ENCODE results near the gene CTR9.

The CTR9 gene

DNA sequence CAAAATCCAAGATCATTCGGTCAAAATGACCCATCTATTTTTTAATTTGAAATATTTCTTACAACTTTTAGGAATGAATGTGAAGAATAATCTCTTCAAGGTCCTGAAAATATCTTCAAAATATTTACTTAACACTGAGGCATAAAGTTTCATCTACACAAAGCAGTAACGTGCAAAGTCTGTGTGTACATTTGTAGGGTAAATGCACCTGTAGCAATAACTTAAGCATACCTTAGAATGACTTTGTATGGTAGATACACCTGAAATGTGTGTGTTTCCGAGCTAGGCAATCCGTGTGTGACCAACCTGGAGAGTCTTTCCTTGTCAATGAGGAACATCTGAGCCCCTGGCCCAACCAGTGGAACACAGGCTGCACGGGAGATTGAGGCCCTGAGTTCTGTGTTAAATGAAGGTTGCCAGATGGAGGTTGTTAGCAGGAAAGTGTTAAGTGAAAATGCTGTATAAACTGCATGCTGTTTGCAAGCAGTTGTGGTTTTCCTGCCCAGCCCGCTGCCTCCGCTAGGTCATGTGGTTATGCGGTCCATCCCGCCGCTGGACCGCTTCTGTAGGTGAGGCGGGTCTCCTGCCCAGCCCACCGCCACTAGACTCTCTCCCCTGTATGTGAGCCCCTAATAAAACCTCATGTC, 7.6 kb upstream of the CTR9 start:
- no peak for DNase-seq

DNA sequence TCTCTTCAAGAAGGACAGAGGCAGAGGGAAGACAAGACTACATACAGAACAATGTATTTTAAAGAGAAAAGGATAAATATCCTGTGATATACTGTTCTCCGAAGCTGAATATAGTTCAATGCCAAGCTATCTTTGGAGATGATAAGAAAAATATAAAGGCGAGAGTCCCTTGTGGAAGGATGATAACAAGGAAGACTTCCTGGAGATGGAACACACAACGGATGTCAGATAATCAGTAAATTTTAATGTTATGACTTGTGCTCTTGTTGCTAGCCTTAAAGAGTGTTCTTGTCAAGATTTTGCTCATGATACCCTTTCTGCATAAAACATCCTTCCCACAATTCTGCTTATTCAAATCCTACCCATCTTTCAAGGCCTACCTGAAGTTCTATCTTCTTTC, 6.8 kb upstream of the CTR9 start:
- DNase-seq: no peak

DNA sequence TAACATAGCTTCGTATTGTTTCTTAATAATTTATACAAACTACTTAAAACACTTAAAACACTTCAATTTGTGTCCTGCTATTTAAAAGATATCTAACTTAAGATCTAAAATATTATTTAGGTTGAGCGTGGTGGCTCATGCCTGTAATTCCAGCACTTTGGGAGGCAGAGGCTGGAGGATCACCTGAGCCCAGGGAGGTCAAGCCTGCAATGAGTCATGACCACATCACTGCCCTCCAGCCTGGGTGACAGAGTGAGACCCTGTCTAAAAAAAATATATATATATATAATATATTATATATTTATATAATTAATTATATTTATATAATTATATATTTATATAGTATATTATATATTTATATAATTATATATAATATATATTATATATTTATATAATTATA, 4.2 kb upstream of the CTR9 start:
- no peak for DNase-seq

DNA sequence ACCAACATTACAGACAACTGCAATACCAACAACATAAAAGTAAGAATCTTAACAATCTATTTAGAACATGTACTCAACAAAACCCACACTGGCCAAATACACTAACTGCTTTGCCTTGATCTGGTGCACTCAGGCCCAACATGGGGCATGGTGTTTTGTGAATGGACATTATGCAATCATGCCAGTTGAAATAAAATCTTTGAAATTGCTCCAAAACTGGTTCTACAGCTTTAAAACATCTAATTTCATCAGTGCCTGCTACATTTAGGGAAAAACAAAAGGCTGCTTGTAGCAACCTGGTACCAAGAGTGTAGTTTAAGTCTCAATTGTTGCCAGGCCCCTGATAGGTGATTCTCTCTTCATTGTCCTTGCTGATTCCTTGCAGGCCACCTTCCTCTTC, 3.3 kb upstream of the CTR9 start:
- no peak for DNase-seq

DNA sequence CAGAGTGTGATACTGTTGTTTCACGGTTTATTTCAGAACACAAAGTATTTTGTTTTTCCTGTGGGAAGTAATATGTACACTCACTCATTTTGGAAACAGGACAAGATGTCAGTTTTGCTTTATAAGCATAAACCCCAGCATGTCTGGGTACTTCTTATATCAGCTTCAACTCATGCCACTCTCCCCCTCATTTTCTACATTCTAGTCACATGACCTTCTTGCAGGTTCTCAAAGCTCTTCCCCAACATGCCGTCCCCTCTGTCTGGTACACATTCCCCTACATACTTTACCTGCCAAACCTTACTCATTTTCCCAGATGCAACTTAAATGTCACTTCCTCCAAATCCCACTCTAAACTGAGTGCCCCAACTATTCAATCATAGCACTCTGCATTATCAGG, 1.6 kb upstream of the CTR9 start:
- DNase-seq: no peak

DNA sequence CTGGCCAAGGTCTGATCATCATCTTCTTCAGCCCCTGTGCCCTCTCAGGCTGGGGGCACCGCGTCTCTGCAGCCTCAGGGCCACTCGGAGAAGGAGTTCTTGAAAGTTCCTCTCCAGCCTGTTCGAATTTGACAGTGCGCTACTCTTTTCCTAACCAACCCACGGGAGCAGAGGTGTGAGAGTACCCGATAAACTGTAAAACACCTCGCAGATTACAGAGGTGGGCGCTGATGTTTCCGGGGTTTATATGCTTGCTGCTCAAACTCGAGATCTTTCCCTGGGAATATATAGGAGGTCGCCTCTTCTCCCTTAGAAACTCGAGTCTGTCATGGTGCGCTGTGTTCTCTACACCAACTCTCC, 515 bp downstream of the CTR9 start:
- no peak for DNase-seq

DNA sequence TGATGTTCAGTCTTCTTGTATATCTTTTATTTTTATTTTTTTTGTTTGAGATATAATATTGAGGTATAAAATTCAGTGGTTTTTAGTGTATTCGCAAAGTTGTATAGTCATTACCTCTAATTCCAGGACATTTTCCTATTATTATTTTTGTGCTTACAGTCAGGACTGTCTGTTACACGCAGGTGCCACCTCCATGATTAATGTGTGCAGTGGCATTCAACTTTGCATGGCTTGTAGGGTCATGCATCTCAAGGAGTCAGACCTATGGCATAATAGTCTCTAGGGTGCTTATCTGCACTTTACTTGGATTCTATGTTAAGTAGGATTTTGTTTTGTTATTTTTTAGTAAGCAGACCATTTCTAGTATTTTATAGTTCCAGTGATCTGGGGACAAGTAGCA, 1.0 kb downstream of the CTR9 start:
- no peak for DNase-seq

DNA sequence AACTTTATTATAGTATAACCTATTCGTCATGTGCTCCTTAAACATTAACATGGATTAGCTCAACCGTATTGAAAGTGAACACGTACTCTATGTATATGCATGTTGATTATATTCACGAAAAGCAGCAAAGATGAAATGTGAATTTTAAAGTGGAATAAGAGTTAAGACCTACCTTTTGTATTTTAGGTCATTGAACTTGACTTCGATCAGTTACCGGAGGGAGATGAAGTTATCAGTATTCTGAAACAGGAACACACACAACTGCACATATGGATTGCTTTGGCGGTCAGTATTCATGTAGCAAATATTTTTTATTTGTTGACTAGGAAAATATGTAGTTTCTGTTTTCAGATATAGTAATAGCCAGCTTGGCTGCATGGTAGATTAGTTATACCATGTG, 1.4 kb downstream of the CTR9 start:
- DNase-seq: no peak

DNA sequence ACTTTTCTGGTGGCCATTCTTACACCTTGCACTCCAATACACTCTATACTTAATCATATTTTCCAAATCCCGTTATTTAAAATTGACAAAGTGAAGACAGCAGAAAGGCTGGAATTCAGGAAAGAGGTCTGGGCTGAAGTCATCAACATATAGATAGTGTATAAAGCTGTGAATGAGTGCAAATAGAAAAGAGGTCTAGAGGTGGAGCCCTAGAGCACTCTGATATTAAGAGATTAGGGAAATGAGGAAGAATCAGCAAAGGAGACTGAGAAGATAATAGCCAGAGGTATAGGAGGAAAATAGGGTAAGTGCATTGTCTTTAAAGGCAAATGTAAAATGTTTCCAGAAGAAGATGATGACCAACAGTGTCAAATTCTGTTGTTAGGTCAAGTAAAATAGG, 7.9 kb downstream of the CTR9 start:
- DNase-seq: no peak

DNA sequence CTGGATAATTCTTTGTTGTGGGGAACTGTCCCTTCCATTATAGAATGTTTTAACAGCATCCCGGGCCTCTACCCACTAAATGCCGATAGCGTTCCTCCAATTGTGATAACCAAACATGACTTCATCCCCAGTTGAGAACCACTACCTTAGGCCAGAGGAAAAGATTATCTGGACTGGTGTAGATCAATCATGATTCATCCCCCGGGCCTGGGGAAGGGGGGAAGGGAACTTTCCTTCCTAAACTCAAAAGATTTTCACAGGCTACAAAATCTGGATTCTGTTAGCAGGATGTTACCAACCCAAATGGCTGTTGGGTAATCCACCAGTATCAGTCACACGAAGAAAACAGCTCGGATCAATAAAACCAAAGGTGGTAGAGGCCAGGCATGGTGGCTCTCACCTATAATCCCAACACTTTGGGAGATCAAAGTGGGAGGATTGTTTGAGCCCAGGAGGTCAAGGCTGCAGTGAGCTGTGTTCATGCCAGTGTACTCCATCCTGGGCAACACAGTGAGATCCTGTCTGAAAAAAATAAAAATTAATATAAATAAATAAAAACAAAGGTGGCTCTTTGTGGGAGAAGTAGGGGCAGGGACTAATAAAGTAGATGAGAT, 10.1 kb downstream of the CTR9 start:
- no peak for DNase-seq

DNA sequence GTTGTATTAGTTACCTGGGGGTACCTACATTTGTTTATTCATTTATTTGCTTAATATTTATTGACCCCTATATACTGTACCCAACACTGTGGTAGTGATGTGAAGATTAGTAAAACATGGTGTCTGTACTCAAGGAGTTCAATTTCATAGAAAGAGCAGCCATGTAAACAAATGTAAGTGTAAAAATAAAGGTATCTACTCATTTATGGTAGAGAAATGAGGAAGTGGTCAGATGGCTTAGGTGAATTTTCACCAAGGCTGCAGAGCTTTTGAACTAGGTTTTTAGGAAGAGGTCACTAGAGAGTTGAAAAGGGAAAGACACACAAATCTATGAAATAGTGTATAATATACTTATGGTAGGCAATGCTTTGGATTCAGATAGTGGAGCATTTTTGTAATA, 11.1 kb downstream of the CTR9 start:
- DNase-seq: no peak

DNA sequence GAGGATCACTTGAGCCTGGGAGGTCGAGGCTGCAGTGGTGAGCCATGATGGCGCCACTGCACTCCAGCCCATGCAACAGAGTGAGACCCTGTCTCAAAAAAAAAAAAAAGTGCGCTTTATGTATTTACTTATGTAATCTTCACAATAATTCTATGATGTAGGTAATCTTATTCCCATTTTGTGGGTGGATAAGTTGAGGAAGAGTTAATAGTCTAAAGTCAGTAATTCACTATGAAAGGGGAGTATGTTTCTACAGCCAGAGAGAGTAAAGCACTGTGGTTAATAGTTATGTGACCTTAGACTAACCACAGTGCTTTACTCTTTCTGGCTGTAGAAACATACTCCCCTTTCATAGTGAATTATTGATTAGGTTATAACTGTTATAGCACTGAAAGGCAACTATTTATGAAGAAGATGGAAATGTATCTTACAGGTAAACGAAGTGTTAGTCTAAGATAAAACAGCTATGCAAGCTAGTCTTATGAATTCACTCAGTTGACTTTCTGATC, 11.9 kb downstream of the CTR9 start:
- no peak for DNase-seq

DNA sequence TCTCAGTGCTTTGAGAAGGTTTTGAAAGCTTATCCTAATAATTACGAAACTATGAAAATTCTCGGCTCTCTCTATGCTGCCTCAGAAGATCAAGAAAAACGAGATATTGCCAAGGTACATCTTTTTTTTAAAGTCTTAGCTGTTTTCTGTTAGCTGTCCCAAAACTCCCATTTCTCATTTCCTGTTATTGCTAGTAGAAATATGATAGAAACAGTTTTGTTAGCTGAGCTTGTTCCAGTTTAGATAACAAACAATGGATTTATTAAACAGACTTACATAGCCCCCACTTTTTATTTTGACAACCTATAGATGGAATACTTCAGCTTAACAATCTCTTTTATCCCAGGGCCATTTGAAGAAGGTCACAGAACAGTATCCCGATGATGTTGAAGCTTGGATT, 12.7 kb downstream of the CTR9 start:
- DNase-seq: no peak

DNA sequence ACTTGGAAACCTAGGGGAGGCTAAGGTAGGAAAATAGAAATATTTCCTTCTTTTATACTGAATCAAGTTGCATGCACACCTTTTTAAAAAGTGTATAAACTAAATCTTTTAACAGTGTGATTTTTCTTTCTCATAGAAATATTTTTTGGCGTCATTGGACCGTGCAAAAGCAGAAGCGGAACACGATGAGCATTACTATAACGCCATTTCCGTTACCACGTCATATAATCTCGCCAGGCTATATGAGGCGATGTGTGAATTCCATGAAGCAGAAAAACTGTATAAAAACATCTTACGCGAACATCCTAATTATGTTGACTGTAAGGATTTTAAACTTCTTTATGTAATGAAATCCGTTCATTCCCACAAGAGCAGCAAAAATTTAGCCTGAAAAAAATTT, 13.4 kb downstream of the CTR9 start:
- no peak for DNase-seq

DNA sequence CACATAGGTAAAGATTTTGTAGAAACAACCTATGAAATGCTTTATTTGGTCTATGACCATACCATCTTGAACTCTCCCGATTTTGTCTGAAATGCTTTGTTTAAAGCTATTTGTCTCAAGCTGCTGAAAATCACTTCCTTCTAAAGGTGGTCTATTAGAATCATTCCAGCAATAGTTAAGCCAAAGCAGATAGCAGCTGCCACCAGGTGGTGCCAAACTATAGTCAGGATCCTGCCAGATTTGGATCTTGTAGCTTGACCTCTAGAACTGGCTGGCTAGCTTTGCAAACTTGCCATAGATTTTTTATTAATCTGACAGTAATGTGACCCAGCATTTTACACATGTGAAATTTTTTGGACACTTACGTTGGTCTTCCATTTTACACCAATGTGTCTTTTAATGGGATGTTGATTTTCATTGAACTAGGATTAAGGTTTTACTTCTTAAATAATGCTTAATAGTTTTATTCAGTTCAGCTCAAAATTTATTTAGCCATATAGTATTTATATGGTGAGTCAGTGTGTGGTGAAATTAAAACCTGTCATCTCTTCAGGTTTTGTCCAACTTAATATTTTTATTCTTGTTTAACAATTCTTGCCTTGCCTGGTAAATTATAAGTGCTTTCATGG, 19.7 kb downstream of the CTR9 start:
- no peak for DNase-seq

DNA sequence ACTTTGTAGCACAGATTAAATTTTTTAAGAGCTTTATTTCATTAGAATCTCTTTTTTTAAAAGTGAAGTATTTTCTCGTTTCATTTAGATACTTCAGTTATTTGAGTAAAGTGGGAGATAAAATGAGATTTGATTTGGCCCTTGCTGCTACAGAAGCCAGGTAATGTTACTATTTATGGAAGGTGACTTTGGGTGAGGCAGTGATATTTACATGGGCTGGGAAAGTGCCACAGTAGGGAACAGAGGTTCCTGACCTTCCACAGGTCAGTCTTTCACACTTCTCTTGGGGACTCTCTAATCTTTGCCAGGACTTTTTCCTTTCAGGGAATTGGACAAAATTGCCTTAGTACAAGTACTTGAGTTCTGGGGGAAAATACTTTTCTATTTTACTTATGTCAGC, 20.4 kb downstream of the CTR9 start:
- no peak for DNase-seq

DNA sequence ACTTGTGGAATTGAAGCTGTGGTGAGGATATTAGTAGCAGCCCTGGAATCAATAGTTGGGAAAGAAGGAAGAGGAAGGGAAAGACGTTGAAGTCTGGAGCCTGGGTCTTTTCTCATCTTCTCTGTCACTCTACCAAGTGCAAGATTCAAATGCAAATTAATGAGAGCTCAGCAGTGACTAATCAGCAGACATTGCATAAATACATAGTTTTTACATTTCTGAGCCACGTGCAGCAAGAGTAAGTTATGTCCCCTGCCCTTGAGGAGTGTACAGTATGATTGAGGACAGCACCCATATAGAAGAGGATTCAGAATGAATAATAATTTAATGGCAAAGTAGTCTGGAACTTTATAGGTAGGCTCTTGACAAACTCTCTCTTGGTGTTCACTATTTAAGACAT, 23.8 kb downstream of the CTR9 start:
- DNase-seq: no peak

DNA sequence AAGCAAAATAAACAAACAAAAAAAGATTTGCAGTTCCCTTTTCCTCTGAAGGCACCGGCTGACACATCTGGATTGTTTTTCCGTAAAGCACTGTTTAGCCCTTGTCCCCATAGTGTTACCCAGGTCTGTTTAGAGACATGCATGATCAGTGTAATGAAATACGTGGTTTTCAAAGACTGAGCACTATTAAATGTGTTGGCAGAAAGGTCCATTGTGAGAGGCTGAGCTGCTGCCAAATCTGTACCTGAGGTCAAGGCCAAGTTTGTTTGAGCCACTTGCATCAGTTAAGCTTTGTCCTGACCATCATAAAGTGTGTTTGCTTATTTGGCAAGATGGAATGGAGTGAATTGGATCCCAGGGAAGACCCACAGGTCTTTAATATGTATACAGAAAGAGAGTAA, 26.3 kb downstream of the CTR9 start:
- DNase-seq: no peak

DNA sequence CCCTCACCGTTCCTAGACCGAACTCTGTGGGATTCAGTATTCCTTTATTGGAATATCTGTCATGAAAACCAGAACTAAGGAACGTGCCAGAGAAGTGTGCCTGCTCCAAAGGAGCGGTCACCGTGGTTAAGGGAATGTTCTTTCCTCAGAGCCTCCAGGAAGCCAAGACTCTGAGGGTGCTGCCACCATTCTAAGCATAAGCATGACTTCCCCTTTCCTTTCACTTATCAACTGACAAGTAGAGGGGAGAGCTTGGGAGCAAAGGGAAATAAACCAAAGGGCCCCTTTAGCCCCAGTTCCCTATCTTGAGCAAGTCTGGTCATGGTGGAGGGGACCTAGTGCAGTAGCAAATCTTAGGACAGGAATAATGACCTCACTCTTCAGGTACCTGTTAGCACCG, 26.8 kb downstream of the CTR9 start:
- no peak for DNase-seq

DNA sequence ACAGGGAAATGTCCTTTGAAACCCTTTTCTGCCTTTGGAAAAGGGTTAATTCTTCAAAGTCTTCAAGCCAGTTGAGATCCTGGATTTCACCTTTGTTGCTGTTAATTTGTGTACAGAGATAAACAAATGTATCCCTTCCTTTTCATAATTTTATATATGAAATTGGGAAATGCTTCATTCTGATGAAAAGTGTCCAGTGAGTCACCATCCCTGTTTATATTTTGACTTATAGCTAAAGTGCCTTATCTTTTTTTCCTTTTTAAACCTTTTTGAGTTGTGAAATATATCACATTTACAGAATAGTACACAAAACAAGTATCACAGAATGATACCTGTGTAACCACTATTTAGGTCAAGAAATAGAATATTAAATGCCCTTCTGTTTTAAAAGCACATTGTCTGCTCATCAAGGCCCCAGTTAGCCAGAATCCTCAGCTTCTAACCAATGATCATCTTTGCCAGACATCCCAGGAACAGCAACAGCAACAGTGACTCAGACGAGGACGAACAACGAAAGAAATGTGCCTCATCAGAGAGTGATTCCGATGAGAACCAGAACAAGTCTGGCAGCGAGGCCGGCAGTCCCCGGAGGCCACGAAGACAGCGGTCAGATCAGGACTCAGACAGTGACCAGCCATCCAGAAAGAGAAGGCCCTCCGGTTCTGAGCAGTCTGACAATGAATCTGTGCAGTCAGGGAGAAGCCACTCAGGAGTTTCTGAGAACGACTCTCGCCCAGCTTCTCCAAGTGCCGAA, 27.3 kb downstream of the CTR9 start:
- DNase-seq: no peak

DNA sequence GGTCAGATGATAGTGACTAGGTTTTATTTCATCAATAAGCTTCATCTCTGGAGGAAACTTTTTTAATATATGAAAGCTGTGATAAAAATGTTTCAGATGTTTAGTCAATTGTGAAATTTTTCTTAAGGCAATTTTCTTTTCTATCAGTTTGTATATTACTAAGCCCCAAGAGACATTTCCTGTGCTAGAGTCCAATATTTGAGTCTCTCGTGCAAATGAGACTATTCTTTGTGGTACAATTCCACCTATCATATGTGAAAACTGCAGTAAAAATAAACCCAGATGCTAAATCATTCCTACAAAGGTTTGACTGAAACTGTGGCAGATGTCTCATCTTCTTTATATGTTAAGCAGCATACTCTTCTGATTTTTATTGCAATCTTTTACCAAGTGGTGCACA, 28.0 kb downstream of the CTR9 start:
- no peak for DNase-seq

DNA sequence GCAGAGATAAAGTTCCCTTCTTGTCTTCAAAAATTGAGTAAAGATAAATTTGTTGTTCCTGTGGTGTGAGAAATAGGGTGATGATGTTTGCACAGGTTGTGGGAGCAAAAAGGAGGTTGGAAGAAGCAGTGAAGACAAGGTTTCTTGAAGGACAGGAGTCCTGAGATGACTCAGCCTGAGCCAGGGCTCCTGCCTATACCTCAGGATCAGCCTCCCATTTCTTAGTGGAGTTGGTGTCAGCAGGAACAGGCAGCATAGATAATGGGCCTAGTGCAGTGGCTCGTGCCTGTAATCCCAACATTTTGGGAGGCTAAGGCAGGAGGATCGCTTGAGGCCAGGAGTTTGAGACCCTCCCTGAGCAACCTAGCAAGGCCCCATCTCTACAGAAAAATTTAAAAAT, 29.0 kb downstream of the CTR9 start:
- DNase-seq: no peak

DNA sequence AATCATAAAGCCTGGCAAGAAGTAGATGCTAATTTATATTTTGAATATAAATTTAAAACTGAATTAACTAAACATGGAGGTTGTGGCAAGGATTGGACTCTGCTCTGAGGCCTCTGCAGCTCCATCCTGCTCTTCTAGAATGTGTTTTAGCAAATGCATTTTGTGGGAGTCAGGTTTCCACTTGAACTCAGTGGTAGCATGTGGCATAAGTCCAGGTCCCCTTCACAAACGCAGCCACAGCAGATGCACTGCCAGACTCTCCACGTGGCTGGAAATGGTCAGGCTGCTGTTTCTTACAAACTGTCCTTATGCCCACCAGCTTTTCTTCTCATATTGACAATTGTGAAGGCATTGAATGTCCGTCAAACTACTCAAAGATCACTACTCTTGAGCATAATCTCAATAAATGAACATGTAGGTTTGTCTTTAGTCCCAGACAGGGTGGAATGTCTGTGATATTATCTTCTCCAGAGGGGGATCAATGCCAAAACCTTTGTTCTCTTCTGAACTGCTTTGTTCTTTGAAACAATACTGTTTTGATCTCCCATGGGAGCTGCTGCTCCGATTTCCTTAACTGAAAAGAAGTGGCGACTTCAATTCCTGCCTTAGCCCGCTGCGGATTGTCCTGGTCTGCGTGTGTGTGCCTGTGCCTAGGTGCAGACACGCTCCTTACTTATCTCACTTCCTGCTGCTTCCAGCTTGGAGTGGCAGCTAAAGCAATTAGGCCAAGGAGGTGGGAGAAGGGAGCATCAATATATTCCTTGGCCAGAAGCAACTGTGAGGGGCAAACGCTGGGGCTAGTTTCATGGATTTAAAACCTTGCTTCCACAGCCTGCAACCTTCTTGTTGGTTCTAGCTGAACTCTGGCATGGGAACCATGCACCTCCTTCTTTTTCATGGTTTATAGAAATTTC, 33.4 kb downstream of the CTR9 start:
- no peak for DNase-seq

Data from stimulated activated CD4-positive, alpha-beta T cell treated with anti-CD3 and anti-CD28 coated beads, Interleukin-12 subunit alpha, Interleukin-12 subunit beta, amount 100 ng/mL, for 4 hours (primary cell).